AG04449 (cell line): Measurements from ENCODE around the gene C19orf25.

Experiments
- CTCF ChIA-PET: fragments of 350-600 bp; formaldehyde crosslinking; extraction: SDS; loops from one replicate; lab custom pipeline; 2021; ENCODE audit warnings: antibody characterized with exemption; lab: Yijun Ruan, JAX
- POLR2A ChIA-PET: fragments of 400-600, 350-600 bp; formaldehyde crosslinking; extraction: SDS; loops from one replicate; lab custom pipeline; 2020; ENCODE audit warnings: antibody characterized with exemption, inconsistent platforms; lab: Yijun Ruan, JAX
- DNase-seq: peaks from one replicate; pipeline ENCODE4 v3.0.0-alpha.2; 2010; ENCODE audit warnings: low read depth, low spot score
- H3K4me3 ChIP-seq: 2 replicates; pipeline ENCODE4 v1.5.1; 2011; ENCODE audit warnings: low read depth, mild to moderate bottlenecking, control low read depth, low read length
- CTCF ChIP-seq: IDR thresholded peaks from one replicate; pipeline ENCODE4 v1.5.1; 2011; ENCODE audit warnings: mild to moderate bottlenecking, moderate library complexity, low read length, control low read depth, inconsistent platforms; ENCODE audit not compliant: insufficient read depth; ENCODE audit errors: missing control alignments

C19orf25 gene

GRCh38 chr19:1455336-1456120, 23.5 kb downstream of the C19orf25 start:
- DNase-seq: no peak

GRCh38 chr19:1455002-1455335, 24.0 kb downstream of the C19orf25 start:
- POLR2A ChIA-PET: interaction anchor here (0.8 to 0.9 kb wide), 2 partner anchors 11 to 17 kb away, joined by 3 read pairs; no protein-coding TSS in a partner anchor
- no peak for DNase-seq
- H3K4me3 ChIP-seq: no peak overlapping the region
- no peak for TF ChIP-seq CTCF
- CTCF ChIA-PET: interaction anchor here (3.7 to 3.8 kb wide), 2 partner anchors 11 kb away, joined by 14 to 25 read pairs; no protein-coding TSS in a partner anchor

More at GRCh38 chr19:1455336-1456120, 23.5 kb downstream of the C19orf25 start:
- CTCF ChIA-PET: interaction anchor here (3.7 to 3.8 kb wide), 2 partner anchors 11 kb away, joined by 14 to 25 read pairs; no protein-coding TSS in a partner anchor
- no peak overlapping the region for H3K4me3 ChIP-seq
- POLR2A ChIA-PET: interaction anchor here (0.8 to 0.9 kb wide), 2 partner anchors 12 to 16 kb away, joined by 3 read pairs; no protein-coding TSS in a partner anchor
- TF ChIP-seq CTCF: no peak

GRCh38 chr19:1453525-1454364, 25.3 kb downstream of the C19orf25 start:
- ChIA-PET POLR2A (interaction anchor here (1.2 kb wide), 1 partner anchor 13 kb away, joined by 3 read pairs; no protein-coding TSS in a partner anchor), CTCF (interaction anchor here (0.9 to 3.8 kb wide), 3 partner anchors 10 to 16 kb away, joined by 5 to 25 read pairs (median 14); no protein-coding TSS in a partner anchor)
- no peak overlapping the region for H3K4me3 ChIP-seq
- DNase-seq: no peak
- no peak for TF ChIP-seq CTCF

GRCh38 chr19:1452802-1453524, 26.1 kb downstream of the C19orf25 start:
- no peak for DNase-seq
- POLR2A ChIA-PET: interaction anchor here (0.5 to 1.2 kb wide), 2 partner anchors 12 to 183 kb away, joined by 3 read pairs; no protein-coding TSS in a partner anchor
- H3K4me3 ChIP-seq: no peak overlapping the region
- TF ChIP-seq CTCF: no peak
- CTCF ChIA-PET: interaction anchor here (3.7 to 3.8 kb wide), 2 partner anchors 9 to 13 kb away, joined by 14 to 25 read pairs; no protein-coding TSS in a partner anchor

GRCh38 chr19:1451916-1452801, 26.9 kb downstream of the C19orf25 start:
- ChIA-PET CTCF (interaction anchor here (3.8 kb wide), 1 partner anchor 8 kb away, joined by 25 read pairs; no protein-coding TSS in a partner anchor), POLR2A (interaction anchor here (0.5 to 1.2 kb wide), 2 partner anchors 11 to 183 kb away, joined by 3 read pairs; no protein-coding TSS in a partner anchor)
- H3K4me3 ChIP-seq: no peak overlapping the region
- DNase-seq: no peak
- no peak for TF ChIP-seq CTCF
